GM13976 (cell line): ENCODE data around the gene PTPMT1.

Experiments used
- DNase-seq: peaks from one replicate; pipeline ENCODE4 v3.0.0; 2012; ENCODE audit warnings: low spot score
- in situ Hi-C: fragments of 300-500 bp; cut with MboI; formaldehyde crosslinking; loops from one replicate; pipeline ENCODE4 v1.12.0; 2022; ENCODE audit warnings: low sequenced_read_pairs, mixed read lengths, inconsistent platforms; ENCODE audit not compliant: unreplicated experiment
- TF ChIP-seq, protein P1 (sequence below): IDR thresholded peaks from 2 replicates; pipeline ENCODE4 v1.5.1; 2012; ENCODE audit warnings: borderline replicate concordance, mild to moderate bottlenecking; ENCODE audit not compliant: insufficient read depth; ENCODE audit errors: extremely low read depth, missing control alignments, control extremely low read depth

PTPMT1 gene

DNA sequence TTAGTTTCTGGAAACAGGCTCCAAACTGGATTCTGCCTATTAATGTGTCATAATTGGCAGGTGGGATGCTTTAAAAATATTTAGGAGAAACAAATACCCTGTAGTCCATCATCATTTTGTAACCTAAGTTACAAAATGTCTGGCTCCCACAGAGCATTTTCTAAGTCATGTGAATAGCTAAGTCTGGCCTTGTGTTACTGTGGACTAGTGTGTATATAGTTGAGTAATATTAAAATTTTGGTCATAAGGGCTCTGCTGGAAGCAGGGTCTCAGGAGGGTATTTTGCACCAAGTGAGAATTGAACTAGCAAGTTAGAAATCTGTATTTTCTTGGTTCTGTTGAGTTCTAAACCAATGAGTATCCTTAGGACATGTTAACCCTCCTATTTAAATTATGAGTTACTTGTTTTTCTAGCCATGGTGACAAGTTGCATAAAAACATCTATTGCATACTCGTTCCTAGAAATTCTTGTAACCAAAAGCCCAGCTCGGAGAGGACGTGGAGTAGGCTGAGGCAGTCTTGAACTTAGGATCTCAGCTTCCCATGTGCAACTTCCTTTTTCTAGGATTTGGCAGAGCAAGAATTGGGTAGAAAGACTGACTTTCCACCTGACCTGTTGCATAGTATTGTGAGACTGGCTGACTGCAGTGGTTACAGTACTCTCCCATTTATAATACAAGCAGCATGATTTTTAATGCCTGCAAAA is 5.4 kb downstream of the PTPMT1 start:
- in situ Hi-C loops: no loop called here
- TF ChIP-seq, protein P1, sequence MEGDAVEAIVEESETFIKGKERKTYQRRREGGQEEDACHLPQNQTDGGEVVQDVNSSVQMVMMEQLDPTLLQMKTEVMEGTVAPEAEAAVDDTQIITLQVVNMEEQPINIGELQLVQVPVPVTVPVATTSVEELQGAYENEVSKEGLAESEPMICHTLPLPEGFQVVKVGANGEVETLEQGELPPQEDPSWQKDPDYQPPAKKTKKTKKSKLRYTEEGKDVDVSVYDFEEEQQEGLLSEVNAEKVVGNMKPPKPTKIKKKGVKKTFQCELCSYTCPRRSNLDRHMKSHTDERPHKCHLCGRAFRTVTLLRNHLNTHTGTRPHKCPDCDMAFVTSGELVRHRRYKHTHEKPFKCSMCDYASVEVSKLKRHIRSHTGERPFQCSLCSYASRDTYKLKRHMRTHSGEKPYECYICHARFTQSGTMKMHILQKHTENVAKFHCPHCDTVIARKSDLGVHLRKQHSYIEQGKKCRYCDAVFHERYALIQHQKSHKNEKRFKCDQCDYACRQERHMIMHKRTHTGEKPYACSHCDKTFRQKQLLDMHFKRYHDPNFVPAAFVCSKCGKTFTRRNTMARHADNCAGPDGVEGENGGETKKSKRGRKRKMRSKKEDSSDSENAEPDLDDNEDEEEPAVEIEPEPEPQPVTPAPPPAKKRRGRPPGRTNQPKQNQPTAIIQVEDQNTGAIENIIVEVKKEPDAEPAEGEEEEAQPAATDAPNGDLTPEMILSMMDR: no peak
- DNase-seq: no peak

DNA sequence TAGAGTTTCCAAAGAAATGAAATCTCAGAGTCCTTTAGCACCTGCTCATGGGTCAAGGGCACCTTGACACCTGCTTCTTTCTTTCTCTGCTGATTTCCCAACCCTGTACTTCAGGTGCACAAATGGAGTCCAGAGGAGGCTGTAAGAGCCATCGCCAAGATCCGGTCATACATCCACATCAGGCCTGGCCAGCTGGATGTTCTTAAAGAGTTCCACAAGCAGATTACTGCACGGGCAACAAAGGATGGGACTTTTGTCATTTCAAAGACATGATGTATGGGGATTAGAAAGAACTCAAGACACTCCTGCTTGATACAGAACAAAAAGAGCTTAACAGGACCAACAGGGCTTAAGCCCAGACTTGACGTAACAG is 5.9 kb downstream of the PTPMT1 start:
- TF ChIP-seq, protein P1: no peak
- no peak for DNase-seq
- in situ Hi-C loops: no loop called here

DNA sequence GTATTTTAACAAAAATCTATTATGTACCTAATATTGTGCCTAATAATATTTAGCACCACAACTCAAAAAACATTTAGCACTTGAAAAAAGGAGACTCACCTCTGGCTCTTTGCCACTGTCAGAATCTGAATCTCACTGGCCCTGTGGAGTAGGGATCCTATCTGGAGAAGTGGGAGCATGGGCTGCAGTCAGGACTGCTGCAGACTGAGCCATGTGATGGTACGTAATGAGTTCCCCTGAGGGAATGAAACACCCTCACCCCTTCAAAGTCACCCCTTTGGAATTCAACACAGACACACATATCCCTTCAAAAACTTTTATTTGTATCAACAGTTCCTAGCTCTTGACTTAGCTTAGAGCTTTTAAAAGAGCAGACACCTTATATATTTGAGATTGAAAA is 6.5 kb downstream of the PTPMT1 start:
- TF ChIP-seq, protein P1: no peak
- in situ Hi-C loops: no loop called here
- DNase-seq: no peak

DNA sequence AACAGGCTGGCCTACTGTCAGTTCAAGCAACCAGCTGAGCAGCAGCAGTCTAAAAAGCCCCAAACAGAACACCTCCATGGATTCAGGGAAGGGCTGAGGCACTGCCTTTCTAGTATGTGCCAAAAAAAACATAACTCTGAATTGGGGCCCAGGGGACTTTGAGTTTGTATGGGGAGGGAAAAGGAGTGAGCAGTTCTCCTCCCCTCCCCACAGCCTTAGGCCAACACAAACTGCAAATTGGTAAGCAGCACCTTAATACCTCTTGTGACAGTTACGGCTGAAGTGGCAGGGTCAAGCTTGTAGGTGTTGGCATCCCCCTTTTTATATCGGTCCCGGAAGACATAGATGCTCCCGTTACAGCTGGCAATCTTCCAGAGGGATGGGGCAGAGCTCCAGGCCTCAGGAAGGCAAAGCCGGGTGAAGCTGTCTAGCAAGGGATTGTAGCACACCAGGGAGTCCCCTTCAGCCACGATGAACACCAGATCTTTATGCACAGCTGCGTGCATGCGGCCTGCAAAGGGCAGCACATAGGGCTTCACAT is 7.4 kb downstream of the PTPMT1 start:
- no peak for DNase-seq
- TF ChIP-seq, protein P1: no peak
- in situ Hi-C loops: no loop called here

DNA sequence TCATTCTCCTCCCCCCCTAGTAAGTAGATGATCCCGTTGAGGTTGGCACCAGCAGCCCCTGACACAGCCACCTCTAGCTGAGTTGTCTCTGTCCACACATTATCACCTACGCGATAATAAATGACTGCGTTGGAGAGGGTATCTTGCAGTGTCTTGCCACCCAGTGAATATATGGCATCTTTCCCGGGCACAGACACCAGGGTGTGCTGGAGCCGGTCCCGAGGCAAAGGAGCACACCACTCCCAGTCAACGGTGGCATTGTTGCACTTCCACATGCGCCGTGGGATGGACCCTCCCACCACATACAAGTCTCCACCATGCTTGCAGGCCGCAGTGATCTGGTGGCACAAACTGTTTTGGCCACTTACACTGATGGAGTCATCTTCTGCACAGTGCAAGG is 7.9 kb downstream of the PTPMT1 start:
- TF ChIP-seq, protein P1: no peak
- DNase-seq: no peak
- in situ Hi-C loops: no loop called here

DNA sequence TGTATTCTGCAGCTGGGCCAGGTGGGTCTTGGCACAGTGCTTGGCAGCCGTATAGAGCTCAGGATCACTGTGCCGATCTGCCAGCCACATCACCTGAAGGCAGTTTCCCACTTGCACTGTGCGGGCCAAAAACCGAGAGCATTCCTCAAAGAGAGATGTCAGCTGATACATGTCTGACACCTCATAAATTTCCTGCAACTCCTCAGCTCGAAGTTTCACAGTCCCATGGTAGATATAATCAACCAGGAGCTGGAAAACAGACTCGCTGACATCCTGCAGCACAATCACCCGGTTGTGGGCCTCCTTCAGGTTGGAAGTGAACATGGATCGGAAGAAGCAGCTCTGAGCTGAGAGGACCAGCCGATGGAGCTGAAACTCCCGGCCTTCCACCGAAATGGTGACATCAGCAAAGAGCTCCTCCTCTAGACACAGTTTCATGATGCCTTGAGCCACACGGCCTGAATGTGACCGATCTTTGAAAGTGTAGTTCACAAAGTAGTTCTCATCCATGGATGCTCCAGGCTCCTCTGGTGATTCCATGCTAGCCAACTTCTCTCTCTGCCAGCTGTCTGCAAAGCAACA is 12.2 kb downstream of the PTPMT1 start:
- DNase-seq: no peak
- in situ Hi-C loops: no loop called here
- TF ChIP-seq, protein P1: no peak
